ENCODE results near the gene ATP2B2.

DNA sequence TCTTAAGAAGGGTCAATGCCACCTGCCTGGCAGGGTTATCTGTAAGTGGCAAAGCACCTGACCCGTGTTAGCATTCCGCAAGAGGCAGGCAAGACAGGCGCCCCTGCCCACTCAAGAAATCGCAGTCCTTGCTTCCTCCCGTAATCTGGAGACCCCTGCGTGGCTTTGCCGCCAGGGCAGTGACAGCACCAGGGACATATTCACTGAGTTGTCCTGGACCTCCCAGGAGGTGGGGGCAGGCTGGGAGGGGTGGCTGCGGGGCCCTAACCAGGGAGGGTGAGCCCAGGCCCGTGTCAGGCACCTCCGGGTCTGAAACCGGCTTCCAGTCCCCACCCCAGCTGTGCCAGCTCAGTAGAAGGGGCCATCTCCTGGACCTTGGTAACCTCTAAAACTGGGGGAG, 168.6 kb downstream of the ATP2B2 start:
- TF ChIP-seq POLR2A (IDR thresholded peaks at IDR 0.05) = no peak
- TF ChIP-seq, protein P1, sequence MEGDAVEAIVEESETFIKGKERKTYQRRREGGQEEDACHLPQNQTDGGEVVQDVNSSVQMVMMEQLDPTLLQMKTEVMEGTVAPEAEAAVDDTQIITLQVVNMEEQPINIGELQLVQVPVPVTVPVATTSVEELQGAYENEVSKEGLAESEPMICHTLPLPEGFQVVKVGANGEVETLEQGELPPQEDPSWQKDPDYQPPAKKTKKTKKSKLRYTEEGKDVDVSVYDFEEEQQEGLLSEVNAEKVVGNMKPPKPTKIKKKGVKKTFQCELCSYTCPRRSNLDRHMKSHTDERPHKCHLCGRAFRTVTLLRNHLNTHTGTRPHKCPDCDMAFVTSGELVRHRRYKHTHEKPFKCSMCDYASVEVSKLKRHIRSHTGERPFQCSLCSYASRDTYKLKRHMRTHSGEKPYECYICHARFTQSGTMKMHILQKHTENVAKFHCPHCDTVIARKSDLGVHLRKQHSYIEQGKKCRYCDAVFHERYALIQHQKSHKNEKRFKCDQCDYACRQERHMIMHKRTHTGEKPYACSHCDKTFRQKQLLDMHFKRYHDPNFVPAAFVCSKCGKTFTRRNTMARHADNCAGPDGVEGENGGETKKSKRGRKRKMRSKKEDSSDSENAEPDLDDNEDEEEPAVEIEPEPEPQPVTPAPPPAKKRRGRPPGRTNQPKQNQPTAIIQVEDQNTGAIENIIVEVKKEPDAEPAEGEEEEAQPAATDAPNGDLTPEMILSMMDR (IDR thresholded peaks at IDR 0.05) = no peak
